H9 (cell line): ENCODE data around the gene CHRNA5. TPM values are rescaled to one million over a fixed set of nuclear protein-coding genes. Genes with fewer than 3 reads are reported as not detected.

ENCODE experiments used
- DNase-seq: peaks from one replicate; pipeline ENCODE4 v3.0.0-alpha.2; 2017
- H2AFZ ChIP-seq: one replicate; pipeline ENCODE4 v1.6.1; 2013; ENCODE audit warnings: mild to moderate bottlenecking, low read length, control low read depth, moderate library complexity
- H2AK5ac ChIP-seq: 2 replicates; pipeline ENCODE4 v1.6.1; 2013; ENCODE audit warnings: low read length, control low read depth, mixed read lengths; ENCODE audit not compliant: insufficient read length
- H2BK120ac ChIP-seq: one replicate; pipeline ENCODE4 v1.6.1; 2013; ENCODE audit warnings: low read depth, mild to moderate bottlenecking, low read length, control low read depth, inconsistent platforms; ENCODE audit not compliant: poor library complexity, severe bottlenecking
- H2BK12ac ChIP-seq: 2 replicates; pipeline ENCODE4 v1.6.1; 2013; ENCODE audit warnings: low read length, control low read depth, mixed read lengths, low read depth; ENCODE audit not compliant: insufficient read length
- H2BK15ac ChIP-seq: 2 replicates; pipeline ENCODE4 v1.6.1; 2013; ENCODE audit warnings: low read depth, low read length, control low read depth
- H2BK20ac ChIP-seq: one replicate; pipeline ENCODE4 v1.6.1; 2013; ENCODE audit warnings: low read depth, mild to moderate bottlenecking, low read length, control low read depth, inconsistent platforms; ENCODE audit not compliant: poor library complexity, severe bottlenecking
- H2BK5ac ChIP-seq: 2 replicates; pipeline ENCODE4 v1.6.1; 2013; ENCODE audit warnings: low read length, control low read depth, mixed read lengths; ENCODE audit not compliant: insufficient read length
- H3K14ac ChIP-seq: 2 replicates; pipeline ENCODE4 v1.6.1; 2013; ENCODE audit warnings: low read length, control low read depth; ENCODE audit not compliant: insufficient read depth
- H3K18ac ChIP-seq: 2 replicates; pipeline ENCODE4 v1.6.1; 2013; ENCODE audit warnings: low read depth, mild to moderate bottlenecking, mixed read lengths, low read length, control low read depth; ENCODE audit not compliant: insufficient read length
- H3K23ac ChIP-seq: 2 replicates; pipeline ENCODE4 v1.6.1; 2013; ENCODE audit warnings: low read length, control low read depth, mixed read lengths, low read depth; ENCODE audit not compliant: insufficient read length
- H3K23me2 ChIP-seq: 2 replicates; pipeline ENCODE4 v1.6.1; 2013; ENCODE audit warnings: low read depth, mild to moderate bottlenecking, mixed read lengths, low read length, control low read depth; ENCODE audit not compliant: insufficient read length, poor library complexity, severe bottlenecking
- H3K27ac ChIP-seq: 2 replicates; pipeline ENCODE4 v1.5.1; 2013; ENCODE audit warnings: low read length, control low read depth, mixed read lengths, low read depth; ENCODE audit not compliant: insufficient read length
- H3K27me3 ChIP-seq: 2 replicates; pipeline ENCODE4 v1.6.1; 2013; ENCODE audit warnings: low read length, control low read depth, inconsistent platforms; ENCODE audit not compliant: insufficient read depth
- H3K4ac ChIP-seq: 2 replicates; pipeline ENCODE4 v1.6.1; 2013; ENCODE audit warnings: low read depth, mild to moderate bottlenecking, control low read depth, inconsistent platforms, low read length, moderate library complexity
- H3K4me1 ChIP-seq: 2 replicates; pipeline ENCODE4 v1.6.1; 2013; ENCODE audit warnings: low read length, control low read depth, inconsistent platforms; ENCODE audit not compliant: insufficient read depth
- H3K4me2 ChIP-seq: 2 replicates; pipeline ENCODE4 v1.6.1; 2013; ENCODE audit warnings: low read length, control low read depth, mixed read lengths; ENCODE audit not compliant: insufficient read length, insufficient read depth
- H3K56ac ChIP-seq: 2 replicates; pipeline ENCODE4 v1.6.1; 2013; ENCODE audit warnings: low read depth, mild to moderate bottlenecking, mixed read lengths, low read length, control low read depth; ENCODE audit not compliant: insufficient read length
- H3K79me1 ChIP-seq: 2 replicates; pipeline ENCODE4 v1.6.1; 2013; ENCODE audit warnings: low read depth, mild to moderate bottlenecking, moderate library complexity, low read length, control low read depth, inconsistent platforms; ENCODE audit not compliant: insufficient read depth, poor library complexity, severe bottlenecking
- H3K79me2 ChIP-seq: 2 replicates; pipeline ENCODE4 v1.6.1; 2013; ENCODE audit warnings: low read length, control low read depth, inconsistent platforms; ENCODE audit not compliant: insufficient read depth
- H3K9ac ChIP-seq: 2 replicates; pipeline ENCODE4 v1.6.1; 2013; ENCODE audit warnings: low read length, control low read depth, mixed read lengths; ENCODE audit not compliant: insufficient read length; ENCODE audit errors: extremely low read depth
- H3K9me3 ChIP-seq: one replicate; pipeline ENCODE4 v1.6.1; 2013; ENCODE audit warnings: low read depth, low read length, inconsistent platforms; ENCODE audit not compliant: control insufficient read depth
- H3T11ph ChIP-seq: one replicate; pipeline ENCODE4 v1.6.1; 2013; ENCODE audit warnings: mild to moderate bottlenecking, low read length, control low read depth, inconsistent platforms
- H4K20me1 ChIP-seq: one replicate; pipeline ENCODE4 v1.6.1; 2013; ENCODE audit not compliant: control insufficient read depth, insufficient read length, insufficient read depth
- H4K5ac ChIP-seq: 2 replicates; pipeline ENCODE4 v1.6.1; 2013; ENCODE audit warnings: low read depth, mild to moderate bottlenecking, mixed read lengths, low read length, control low read depth; ENCODE audit not compliant: insufficient read length
- H4K8ac ChIP-seq: replicated peaks from 2 replicates; pipeline ENCODE4 v1.6.1; 2013; ENCODE audit warnings: low read length, control low read depth, mixed read lengths, low read depth; ENCODE audit not compliant: insufficient read length
- H4K91ac ChIP-seq: 2 replicates; pipeline ENCODE4 v1.6.1; 2013; ENCODE audit warnings: low read depth, mild to moderate bottlenecking, moderate library complexity, mixed read lengths, low read length, control low read depth; ENCODE audit not compliant: insufficient read length
- H3K27ac Mint-ChIP-seq, 3 experiments: 2 replicates in 2 of 3; 3 replicates in 1 of 3; pipeline ENCODE4 v1.8.0; 2020 to 2021; ENCODE audit warnings: mixed read lengths in 3 of 3, mild to moderate bottlenecking in 1 of 3, moderate library complexity in 1 of 3
- H3K27me3 Mint-ChIP-seq: 2 replicates; pipeline ENCODE4 v1.8.0; 2021; ENCODE audit warnings: low read depth, mild to moderate bottlenecking, moderate library complexity, mixed read lengths
- H3K36me3 Mint-ChIP-seq, 3 experiments: 2 replicates in 2 of 3; 3 replicates in 1 of 3; pipeline ENCODE4 v1.8.0; 2020 to 2021; ENCODE audit warnings: low read depth in 3 of 3, mixed read lengths in 3 of 3; ENCODE audit not compliant: insufficient read depth in 1 of 3
- H3K4me1 Mint-ChIP-seq, 2 experiments: 2 replicates each; pipeline ENCODE4 v1.8.0; 2020; ENCODE audit warnings: mixed read lengths in 2 of 2
- H3K4me3 Mint-ChIP-seq, 2 experiments: 2 replicates in 1 of 2; 3 replicates in 1 of 2; pipeline ENCODE4 v1.8.0; 2020 to 2021; ENCODE audit warnings: mild to moderate bottlenecking in 2 of 2, mixed read lengths in 2 of 2, moderate library complexity in 1 of 2
- H3K9me3 Mint-ChIP-seq, 2 experiments: 2 replicates in 1 of 2; 3 replicates in 1 of 2; pipeline ENCODE4 v1.8.0; 2020; ENCODE audit warnings: mild to moderate bottlenecking in 2 of 2, mixed read lengths in 2 of 2, moderate library complexity in 1 of 2
- CTCF ChIP-seq: fragments of 200-600 bp; sonication (generic); conservative IDR thresholded peaks from 3 replicates; pipeline ENCODE4 v1.8.0; 2021; ENCODE audit warnings: antibody characterized with exemption, mild to moderate bottlenecking
- WGBS: extraction: QIAGEN DNeasy Blood & Tissue Kit; methylation state at CpG from one replicate; pipeline ENCODE4 v1.1.7; 2013; ENCODE audit warnings: missing lambda C conversion rate, low lambda C conversion rate, mixed read lengths; ENCODE audit not compliant: insufficient read length; ENCODE audit errors: extremely low coverage; 5-methylcytosine and 5-hydroxymethylcytosine counted together
- total RNA-seq: library from RNA; stranded (reverse); gene quantifications from 2 replicates; pipeline ENCODE4 v1.2.1, GENCODE V29; 2021

The CHRNA5 gene
- total RNA-seq, 1 experiment from 2014 or later = 16.5 TPM

DNA sequence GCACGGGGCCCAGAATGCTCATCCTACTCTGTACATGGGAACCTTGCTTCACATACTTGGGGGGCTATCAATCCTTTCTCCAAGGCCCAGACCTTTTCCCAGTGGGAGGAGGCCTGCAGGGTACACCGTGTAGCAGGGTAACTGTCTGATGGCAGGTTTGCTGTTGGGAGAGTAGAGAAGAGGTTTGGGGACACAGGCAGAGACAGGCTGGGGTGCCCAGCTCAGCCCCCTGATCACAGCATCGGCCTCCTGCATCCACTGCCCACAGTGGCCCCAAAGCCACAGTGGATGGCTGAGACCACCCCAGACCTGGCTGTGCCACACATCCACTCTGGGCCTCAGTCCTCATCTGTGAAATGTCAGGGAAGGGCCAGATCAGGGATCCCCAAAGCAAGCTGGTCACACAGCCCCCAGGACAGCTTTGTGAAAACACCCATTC, 49.9 kb downstream of the CHRNA5 start:
- no peak overlapping the region for H3K4ac ChIP-seq
- peaks cover 7 to 14% of the 10 kb centered on the region in 2 experiments for H3K4me1 Mint-ChIP-seq
- H3K36me3 Mint-ChIP-seq = no peaks in the 10 kb centered on the region; a peak in 3 of 7 replicates
- TF ChIP-seq CTCF = no peak
- H3K4me3 Mint-ChIP-seq = no peak overlapping the region
- no peak overlapping the region for H2AFZ ChIP-seq
- no peak for DNase-seq
- H2BK5ac ChIP-seq = no peak overlapping the region
- H3K9me3 Mint-ChIP-seq = peaks cover 8 to 10% of the 10 kb centered on the region in 2 experiments
- no peak overlapping the region for H3K27ac ChIP-seq
- no peak overlapping the region for H4K8ac ChIP-seq
- H3K4me1 ChIP-seq = no peaks in the 10 kb centered on the region
- WGBS = no CpG with 5 or more reads among the region's 3 CpGs
- H3K27ac Mint-ChIP-seq = no peak overlapping the region
- H3K18ac ChIP-seq = no peak overlapping the region
- H2BK120ac ChIP-seq = no peak overlapping the region
- no peaks in the 10 kb centered on the region for H3K9me3 ChIP-seq
- H3K14ac ChIP-seq = no peak overlapping the region; the same call in 1 of the 2 replicates
- H3T11ph ChIP-seq = no peak overlapping the region
- H3K27me3 Mint-ChIP-seq = peaks cover 22% of the 10 kb centered on the region
- no peak overlapping the region for H4K91ac ChIP-seq
- H3K79me1 ChIP-seq = no peaks in the 10 kb centered on the region
- H2AK5ac ChIP-seq = no peak overlapping the region
- peaks cover 6% of the 10 kb centered on the region; the same call in 1 of the 2 replicates for H3K27me3 ChIP-seq
- H3K23ac ChIP-seq = no peak overlapping the region
- H4K20me1 ChIP-seq = no peaks in the 10 kb centered on the region
- no peaks in the 10 kb centered on the region for H3K79me2 ChIP-seq
- no peak overlapping the region for H4K5ac ChIP-seq
- H3K56ac ChIP-seq = no peak overlapping the region
- no peak overlapping the region for H3K9ac ChIP-seq
- H3K4me2 ChIP-seq = no peak overlapping the region
- H2BK15ac ChIP-seq = no peak overlapping the region
- peaks cover 2% of the 10 kb centered on the region for H3K23me2 ChIP-seq
- no peak overlapping the region for H2BK12ac ChIP-seq
- no peak overlapping the region for H2BK20ac ChIP-seq
